Tibial nerve (tissue), 4 donors: ENCODE results near the gene GBE1. TPM values are rescaled to one million over a fixed set of nuclear protein-coding genes. Genes with fewer than 3 reads are reported as not detected.

Experiments
- DNase-seq, 2 donors: peaks; one replicate each; pipeline ENCODE4 v3.0.0-alpha.2; 2019; ENCODE audit warnings: low spot score in 2 of 2
- H3K27ac ChIP-seq, 4 donors: fragments of 200-600 bp; sonication (generic) in 3 of 4; one replicate each; pipeline ENCODE4 v1.5.1; 2017 to 2019; ENCODE audit warnings: mild to moderate bottlenecking in 1 of 4
- H3K27me3 ChIP-seq, 2 donors: fragments of 200-600 bp; sonication (generic) in 1 of 2; one replicate each; pipeline versions ENCODE4 v1.5.1 to v1.6.0; 2017 to 2019
- H3K36me3 ChIP-seq, 3 donors: fragments of 200-600 bp; sonication (generic); one replicate each; pipeline ENCODE4 v1.5.1; 2018 to 2019
- H3K4me1 ChIP-seq, 4 donors: fragments of 200-600 bp; sonication (generic) in 3 of 4; one replicate each; pipeline ENCODE4 v1.5.1; 2017 to 2019
- H3K4me3 ChIP-seq, 4 donors: fragments of 200-600 bp; sonication (generic) in 3 of 4; one replicate each; pipeline ENCODE4 v1.5.1; 2017 to 2019; ENCODE audit warnings: mild to moderate bottlenecking in 1 of 4, moderate library complexity in 1 of 4
- H3K9me3 ChIP-seq, 4 donors: fragments of 200-600 bp; sonication (generic) in 3 of 4; one replicate each; pipeline ENCODE4 v1.5.1; 2017 to 2019
- EP300 ChIP-seq, 2 donors: sonication (generic); formaldehyde crosslinking; IDR thresholded peaks; one replicate each; pipeline ENCODE4 v1.6.1; 2017; ENCODE audit warnings: antibody characterized with exemption in 2 of 2, mild to moderate bottlenecking in 1 of 2
- POLR2A ChIP-seq, 2 donors: fragments of 450-650 bp; IDR thresholded peaks; one replicate each; pipeline ENCODE4 v1.6.1; 2017; ENCODE audit warnings: antibody characterized with exemption in 2 of 2, mild to moderate bottlenecking in 2 of 2, moderate library complexity in 2 of 2
- WGBS, 2 donors: methylation state at CpG; one replicate each; pipeline ENCODE4 v1.1.5; 2018; 5-methylcytosine and 5-hydroxymethylcytosine counted together
- total RNA-seq, 4 donors: library from RNA; depleted of rRNA; stranded (reverse); fragments of >200 nt; gene quantifications; one replicate each; pipeline ENCODE4 v1.1.0, GENCODE V29; 2016
- TF ChIP-seq, protein P1 (sequence below), 5 experiments: fragments of 200-600 bp in 3 of 5; fragments of 450-650 bp in 2 of 5; sonication (generic) in 3 of 5; IDR thresholded peaks; one replicate each; pipeline ENCODE4 v1.5.1; 2016 to 2019; ENCODE audit warnings: antibody characterized with exemption in 5 of 5, mild to moderate bottlenecking in 3 of 5, moderate library complexity in 2 of 5

Gene GBE1
- total RNA-seq, 4 donors from 2014 or later, result 25.8 to 34.5 (median 31.3) TPM

DNA sequence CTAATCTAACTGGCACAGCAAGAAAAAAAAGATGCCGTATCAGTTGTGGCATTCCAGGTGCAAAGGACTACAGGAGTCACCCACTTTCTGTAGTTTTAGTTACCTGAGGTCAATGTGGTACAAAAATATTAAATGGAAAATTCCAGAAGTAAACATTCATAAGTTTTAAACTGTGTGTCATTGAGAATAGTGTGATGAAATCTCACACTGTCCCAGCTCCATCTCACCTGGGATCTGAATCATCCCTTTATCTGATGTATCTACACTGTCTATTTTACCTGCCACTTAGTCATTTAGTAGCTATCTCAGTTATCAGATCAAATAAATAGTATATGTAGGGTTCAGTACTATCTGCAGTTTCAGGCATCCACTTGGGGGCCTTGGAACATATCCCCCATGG, 26.7 kb downstream of the GBE1 start:
- Histone ChIP-seq H3K36me3 (no peaks in the 10 kb centered on the region), H3K27me3 (no peaks in the 10 kb centered on the region), H3K4me3 (no peak overlapping the region), H3K9me3 (no peaks in the 10 kb centered on the region), H3K4me1 (no peaks in the 10 kb centered on the region), H3K27ac (no peak overlapping the region)
- WGBS, 2 donors, result 87 to 100% methylated on average over 1 of the region's 1 CpG
- no peak for DNase-seq
- TF ChIP-seq, protein P1, sequence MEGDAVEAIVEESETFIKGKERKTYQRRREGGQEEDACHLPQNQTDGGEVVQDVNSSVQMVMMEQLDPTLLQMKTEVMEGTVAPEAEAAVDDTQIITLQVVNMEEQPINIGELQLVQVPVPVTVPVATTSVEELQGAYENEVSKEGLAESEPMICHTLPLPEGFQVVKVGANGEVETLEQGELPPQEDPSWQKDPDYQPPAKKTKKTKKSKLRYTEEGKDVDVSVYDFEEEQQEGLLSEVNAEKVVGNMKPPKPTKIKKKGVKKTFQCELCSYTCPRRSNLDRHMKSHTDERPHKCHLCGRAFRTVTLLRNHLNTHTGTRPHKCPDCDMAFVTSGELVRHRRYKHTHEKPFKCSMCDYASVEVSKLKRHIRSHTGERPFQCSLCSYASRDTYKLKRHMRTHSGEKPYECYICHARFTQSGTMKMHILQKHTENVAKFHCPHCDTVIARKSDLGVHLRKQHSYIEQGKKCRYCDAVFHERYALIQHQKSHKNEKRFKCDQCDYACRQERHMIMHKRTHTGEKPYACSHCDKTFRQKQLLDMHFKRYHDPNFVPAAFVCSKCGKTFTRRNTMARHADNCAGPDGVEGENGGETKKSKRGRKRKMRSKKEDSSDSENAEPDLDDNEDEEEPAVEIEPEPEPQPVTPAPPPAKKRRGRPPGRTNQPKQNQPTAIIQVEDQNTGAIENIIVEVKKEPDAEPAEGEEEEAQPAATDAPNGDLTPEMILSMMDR (IDR thresholded peaks at IDR 0.05), result no peak
- TF ChIP-seq EP300 (IDR thresholded peaks at IDR 0.05) (no peak), POLR2A (IDR thresholded peaks at IDR 0.05) (no peak)

DNA sequence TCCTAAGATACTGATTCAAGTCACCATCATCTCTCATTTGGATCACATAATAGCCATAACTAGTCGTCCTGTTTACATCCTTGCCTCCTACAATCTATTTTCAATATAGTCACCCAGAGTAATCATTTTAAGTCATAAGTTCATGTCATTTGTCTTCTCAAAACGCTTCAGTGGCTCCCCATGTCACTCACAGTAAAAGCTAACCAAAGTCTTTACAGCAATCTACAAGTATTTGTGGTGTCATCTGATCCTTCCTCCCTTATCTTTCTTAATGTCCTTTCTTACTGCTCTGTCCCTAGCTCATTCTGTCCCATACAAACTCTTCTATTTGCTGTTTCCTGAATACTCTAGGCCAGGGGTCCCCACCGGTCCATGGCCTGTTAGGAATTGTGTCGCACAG, 28.8 kb downstream of the GBE1 start:
- H3K4me3 ChIP-seq, result no peak overlapping the region
- H3K27ac ChIP-seq, result no peak overlapping the region
- H3K27me3 ChIP-seq, result no peaks in the 10 kb centered on the region
- peaks cover 0 to 3% (median 0%) of the 10 kb centered on the region in 4 donors for H3K4me1 ChIP-seq
- TF ChIP-seq POLR2A (IDR thresholded peaks at IDR 0.05) (no peak), EP300 (IDR thresholded peaks at IDR 0.05) (no peak)
- TF ChIP-seq, protein P1 (IDR thresholded peaks at IDR 0.05), result no peak
- H3K9me3 ChIP-seq, result no peaks in the 10 kb centered on the region
- H3K36me3 ChIP-seq, result no peaks in the 10 kb centered on the region
- no peak for DNase-seq
- WGBS, 2 donors, result 79 to 84% methylated on average over 4 of the region's 4 CpGs

DNA sequence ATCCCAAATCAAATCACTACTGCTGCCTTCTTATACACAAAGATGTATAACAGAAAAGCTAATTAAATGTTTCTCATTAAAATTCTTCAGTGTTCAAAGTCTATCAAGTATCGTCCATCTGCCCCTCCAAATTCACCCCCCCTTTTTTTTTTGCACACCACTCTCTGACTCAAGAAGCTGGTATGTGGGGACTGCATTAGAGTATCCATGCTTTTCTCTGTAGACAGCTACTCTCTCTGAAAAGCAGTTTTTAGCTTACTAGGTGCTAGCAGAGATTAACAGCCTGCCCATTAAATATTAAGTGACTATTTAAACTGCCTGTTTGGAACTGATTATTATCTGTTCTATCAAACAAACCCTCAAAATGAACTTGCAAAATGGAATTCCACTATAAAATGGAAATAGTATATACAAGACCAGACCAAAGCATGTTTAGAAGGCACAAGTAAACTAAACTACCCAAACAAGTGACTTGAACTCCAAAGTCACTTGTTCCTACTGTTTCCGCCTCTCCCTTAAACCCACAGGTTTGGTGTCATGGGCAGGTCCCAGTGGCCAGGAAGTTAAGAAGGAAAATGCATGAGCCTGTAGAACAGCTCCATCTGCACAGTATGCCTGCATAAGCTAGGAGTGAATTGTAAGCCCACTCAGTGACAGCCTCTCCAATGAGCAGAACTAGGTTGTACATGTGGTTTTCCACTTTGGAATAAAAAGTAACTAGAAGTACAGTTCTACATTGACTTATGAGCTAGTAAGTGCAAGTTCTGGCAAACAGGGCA, 32.5 kb downstream of the GBE1 start:
- no peak overlapping the region for H3K27ac ChIP-seq
- TF ChIP-seq POLR2A (IDR thresholded peaks at IDR 0.05) (no peak), EP300 (IDR thresholded peaks at IDR 0.05) (no peak)
- TF ChIP-seq, protein P1 (IDR thresholded peaks at IDR 0.05), result no peak
- no peak for DNase-seq
- H3K27me3 ChIP-seq, result no peaks in the 10 kb centered on the region
- no peaks in the 10 kb centered on the region for H3K9me3 ChIP-seq
- no peaks in the 10 kb centered on the region for H3K36me3 ChIP-seq
- WGBS, 2 donors, result 82 to 86% methylated on average over 2 of the region's 2 CpGs
- H3K4me3 ChIP-seq, result no peak overlapping the region
- peaks cover 0 to 17% (median 0%) of the 10 kb centered on the region in 4 donors for H3K4me1 ChIP-seq

DNA sequence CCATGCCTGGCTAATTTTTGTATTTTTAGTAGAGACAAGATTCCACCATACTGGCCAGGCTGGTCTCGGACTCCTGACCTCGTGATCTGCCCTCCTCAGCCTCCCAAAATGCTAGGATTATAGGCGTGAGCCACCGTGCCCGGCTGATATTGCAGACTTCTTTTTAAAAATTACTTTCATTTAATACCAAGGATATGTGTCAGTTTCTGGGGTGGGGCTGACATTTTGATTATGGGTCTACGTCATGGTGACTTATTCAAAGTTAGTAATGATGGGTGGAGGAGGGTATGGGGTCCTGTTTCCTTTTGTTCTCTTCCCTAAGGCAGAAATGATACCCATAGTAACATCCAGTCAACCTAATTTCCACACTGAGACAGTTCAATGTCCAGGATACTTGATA, 34.7 kb downstream of the GBE1 start:
- no peak for DNase-seq
- TF ChIP-seq EP300 (IDR thresholded peaks at IDR 0.05), result no peak
- WGBS, 2 donors, result 85 to 96% methylated on average over 6 of the region's 6 CpGs
- Histone ChIP-seq H3K4me3 (no peak overlapping the region), H3K4me1 (peaks cover 0 to 19% (median 0%) of the 10 kb centered on the region in 4 donors), H3K9me3 (no peaks in the 10 kb centered on the region), H3K27ac (no peak overlapping the region), H3K36me3 (no peaks in the 10 kb centered on the region), H3K27me3 (no peaks in the 10 kb centered on the region)

DNA sequence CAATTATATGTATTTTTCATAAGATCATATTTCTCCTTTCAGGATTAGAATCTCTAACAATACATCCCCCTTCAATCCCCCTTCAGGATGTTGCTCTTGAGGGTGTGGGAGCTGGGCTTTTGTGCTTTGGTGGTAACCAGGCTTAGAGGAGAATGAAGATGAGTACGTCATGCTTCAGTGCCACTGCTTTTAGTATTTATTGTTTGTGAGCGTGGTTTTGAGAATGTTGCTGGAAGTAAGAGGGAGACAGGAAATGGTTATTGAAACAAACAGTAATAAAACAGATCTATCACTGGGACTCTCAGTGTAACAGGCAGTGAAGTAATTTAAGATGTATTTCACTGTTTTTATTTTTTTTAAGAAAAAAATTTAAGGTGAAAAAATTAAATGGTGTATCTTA, 35.3 kb downstream of the GBE1 start:
- TF ChIP-seq, protein P1 (IDR thresholded peaks at IDR 0.05), result no peak
- no peak for TF ChIP-seq EP300 (IDR thresholded peaks at IDR 0.05)
- no peak for TF ChIP-seq POLR2A (IDR thresholded peaks at IDR 0.05)
- WGBS, 2 donors, result 76 to 78% methylated on average over 2 of the region's 2 CpGs
- no peak overlapping the region for H3K27ac ChIP-seq
- no peaks in the 10 kb centered on the region for H3K9me3 ChIP-seq
- peaks cover 0 to 19% (median 0%) of the 10 kb centered on the region in 4 donors for H3K4me1 ChIP-seq
- no peaks in the 10 kb centered on the region for H3K36me3 ChIP-seq
- H3K4me3 ChIP-seq, result no peak overlapping the region
- no peak for DNase-seq
- no peaks in the 10 kb centered on the region for H3K27me3 ChIP-seq
